Right lobe of liver (tissue), 6 donors: ENCODE measurements around the gene CGB3. TPM values are rescaled to one million over a fixed set of nuclear protein-coding genes. Genes with fewer than 3 reads are reported as not detected.

Source experiments
- ATAC-seq, 4 donors: fragments of 200-7000 bp; cut with Tn5 transposase; one replicate each; pipeline ENCODE4 v1.9.1; 2020; ENCODE audit warnings: mild to moderate bottlenecking in 4 of 4, moderate library complexity in 4 of 4
- DNase-seq, 3 donors: peaks; one replicate each; pipeline ENCODE4 v3.0.0-alpha.2; 2020
- H3K27ac ChIP-seq, 3 donors: fragments of 200-600 bp; one replicate each; pipeline ENCODE4 v1.8.0; 2022
- H3K27me3 ChIP-seq, 2 donors: fragments of 200-600 bp; one replicate each; pipeline ENCODE4 v1.8.0; 2022
- H3K36me3 ChIP-seq, 4 donors: fragments of 200-600 bp; sonication (generic) in 1 of 4; one replicate each; pipeline versions ENCODE4 v1.5.1 to v1.8.0; 2017 to 2022; ENCODE audit warnings: control low read depth in 1 of 4
- H3K4me1 ChIP-seq, 4 donors: fragments of 200-600 bp; sonication (generic) in 1 of 4; one replicate each; pipeline versions ENCODE4 v1.5.1 to v1.8.0; 2017 to 2022; ENCODE audit warnings: control low read depth in 1 of 4
- H3K4me3 ChIP-seq, 3 donors: fragments of 200-600 bp; one replicate each; pipeline ENCODE4 v1.8.0; 2022
- H3K9me3 ChIP-seq, 4 donors: fragments of 200-600 bp; sonication (generic) in 1 of 4; one replicate each; pipeline versions ENCODE4 v1.5.1 to v1.8.0; 2017 to 2022; ENCODE audit warnings: control low read depth in 1 of 4
- POLR2A ChIP-seq: fragments of 450-650 bp; IDR thresholded peaks from one replicate; pipeline ENCODE4 v1.6.1; 2017; ENCODE audit warnings: antibody characterized with exemption, mild to moderate bottlenecking
- WGBS: methylation state at CpG from one replicate; pipeline ENCODE4 v1.1.6; 2018; ENCODE audit warnings: low coverage, low lambda C conversion rate; ENCODE audit not compliant: insufficient coverage; ENCODE audit errors: missing lambda C conversion rate; 5-methylcytosine and 5-hydroxymethylcytosine counted together
- intact Hi-C, 2 donors: fragments of 100-400 bp; cut with DNase I; formaldehyde crosslinking; loops; one replicate each; pipeline versions ENCODE4 v1.11.2 to v1.14.1; 2022
- total RNA-seq, 6 experiments: library from RNA; depleted of rRNA in 2 of 6; stranded (reverse); fragments of >200 nt in 2 of 6; fragmentation: NEBNext Ultra II Directional in 3 of 6; extraction: Animal tissue kit (Norgen Biotek cat#: 25700) in 3 of 6; gene quantifications; one replicate each; pipeline versions ENCODE4 v1.1.0 to v1.2.4, GENCODE V29; 2016 to 2023
- TF ChIP-seq, protein P1 (sequence below), 4 donors: fragments of 200-600 bp in 3 of 4; fragments of 450-650 bp in 1 of 4; IDR thresholded peaks; one replicate each; pipeline versions ENCODE4 v1.5.1 to v1.8.0; 2016 to 2022; ENCODE audit warnings: antibody characterized with exemption in 4 of 4, mild to moderate bottlenecking in 2 of 4
- donor health status: DM: no; HTN: yes; CAD: no.
- donor health status: DM: no; HTN: no; CAD: no.
- donor health status: DM: no; HTN: no; CAD: no.
- donor health status: DM: no; HTN: yes; CAD: no.
- donor health status: DM: no; HTN: yes; CAD: no.

The CGB3 gene
- total RNA-seq, 6 experiments from 2014 or later, result not detected

DNA sequence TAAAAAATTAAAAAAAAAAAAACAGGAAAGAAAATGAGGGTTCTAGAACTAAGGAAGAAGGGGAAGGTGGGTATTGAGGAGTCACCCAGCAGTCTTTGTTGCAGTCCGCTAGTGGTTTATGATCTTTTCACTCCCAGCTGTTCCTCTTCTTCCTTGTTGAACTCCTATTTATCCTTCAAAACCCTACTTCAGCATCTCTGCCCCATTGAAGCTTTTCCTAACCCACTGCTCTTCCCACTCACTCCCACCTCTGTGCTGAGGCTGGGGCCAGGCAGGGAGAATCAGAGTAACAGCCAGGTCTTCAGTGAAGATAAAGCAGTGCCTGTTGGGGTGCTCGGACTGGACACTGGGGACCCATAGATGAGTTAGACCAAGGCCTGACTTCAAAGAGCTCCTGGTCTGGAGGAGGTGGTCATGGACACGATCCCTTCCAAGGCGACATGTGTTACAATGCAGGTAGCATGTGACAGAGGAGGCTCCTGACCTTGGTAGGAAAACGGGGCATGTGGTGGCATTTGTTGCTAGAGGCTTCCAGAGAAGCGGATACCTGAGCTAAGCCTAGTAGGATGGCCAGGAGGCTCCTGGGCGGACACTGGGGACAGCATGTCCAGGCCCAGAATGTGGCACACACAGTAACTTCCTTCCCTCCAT is 19.0 kb downstream of the CGB3 start:
- H3K4me3 ChIP-seq, result no peak overlapping the region
- H3K4me1 ChIP-seq, result no peaks in the 10 kb centered on the region
- no peaks in the 10 kb centered on the region for H3K9me3 ChIP-seq
- ATAC-seq (no peak), DNase-seq (no peak)
- peaks cover 0 to 42% (median 16%) of the 10 kb centered on the region in 4 donors for H3K36me3 ChIP-seq
- H3K27ac ChIP-seq, result no peak overlapping the region
- no peaks in the 10 kb centered on the region for H3K27me3 ChIP-seq
- TF ChIP-seq, protein P1, sequence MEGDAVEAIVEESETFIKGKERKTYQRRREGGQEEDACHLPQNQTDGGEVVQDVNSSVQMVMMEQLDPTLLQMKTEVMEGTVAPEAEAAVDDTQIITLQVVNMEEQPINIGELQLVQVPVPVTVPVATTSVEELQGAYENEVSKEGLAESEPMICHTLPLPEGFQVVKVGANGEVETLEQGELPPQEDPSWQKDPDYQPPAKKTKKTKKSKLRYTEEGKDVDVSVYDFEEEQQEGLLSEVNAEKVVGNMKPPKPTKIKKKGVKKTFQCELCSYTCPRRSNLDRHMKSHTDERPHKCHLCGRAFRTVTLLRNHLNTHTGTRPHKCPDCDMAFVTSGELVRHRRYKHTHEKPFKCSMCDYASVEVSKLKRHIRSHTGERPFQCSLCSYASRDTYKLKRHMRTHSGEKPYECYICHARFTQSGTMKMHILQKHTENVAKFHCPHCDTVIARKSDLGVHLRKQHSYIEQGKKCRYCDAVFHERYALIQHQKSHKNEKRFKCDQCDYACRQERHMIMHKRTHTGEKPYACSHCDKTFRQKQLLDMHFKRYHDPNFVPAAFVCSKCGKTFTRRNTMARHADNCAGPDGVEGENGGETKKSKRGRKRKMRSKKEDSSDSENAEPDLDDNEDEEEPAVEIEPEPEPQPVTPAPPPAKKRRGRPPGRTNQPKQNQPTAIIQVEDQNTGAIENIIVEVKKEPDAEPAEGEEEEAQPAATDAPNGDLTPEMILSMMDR (IDR thresholded peaks at IDR 0.05), result no peak
- no peak for TF ChIP-seq POLR2A
- intact Hi-C loops, result no loop called here
- 96% methylated on average over 4 of the region's 7 CpGs for WGBS

DNA sequence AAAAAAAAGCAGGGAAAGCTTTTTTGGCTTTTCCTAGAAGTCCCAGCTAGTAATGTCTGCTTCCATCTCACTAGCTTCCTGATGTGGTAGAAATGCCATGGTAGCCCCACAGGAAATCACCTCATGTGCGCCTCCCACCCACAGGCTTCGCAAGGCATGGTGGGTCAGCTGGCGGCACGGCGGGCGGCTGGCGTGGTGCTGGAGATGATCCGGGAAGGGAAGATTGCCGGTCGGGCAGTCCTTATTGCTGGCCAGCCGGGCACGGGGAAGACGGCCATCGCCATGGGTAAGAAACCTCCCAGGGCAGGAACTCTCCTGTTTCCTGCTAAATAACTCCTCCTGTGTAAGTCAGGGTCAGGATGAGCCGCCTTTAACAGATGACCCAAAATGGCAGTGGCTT is 20.0 kb downstream of the CGB3 start:
- H3K9me3 ChIP-seq, result no peaks in the 10 kb centered on the region
- intact Hi-C loops, result no loop called here
- peaks cover 0 to 32% (median 15%) of the 10 kb centered on the region in 4 donors for H3K36me3 ChIP-seq
- 100% methylated on average over 1 of the region's 15 CpGs for WGBS
- ATAC-seq (no peak), DNase-seq (no peak)
- H3K4me1 ChIP-seq, result no peaks in the 10 kb centered on the region
- no peaks in the 10 kb centered on the region for H3K27me3 ChIP-seq
- no peak overlapping the region for H3K4me3 ChIP-seq
- no peak for TF ChIP-seq POLR2A
- TF ChIP-seq, protein P1 (IDR thresholded peaks at IDR 0.05), result no peak
- H3K27ac ChIP-seq, result no peak overlapping the region

DNA sequence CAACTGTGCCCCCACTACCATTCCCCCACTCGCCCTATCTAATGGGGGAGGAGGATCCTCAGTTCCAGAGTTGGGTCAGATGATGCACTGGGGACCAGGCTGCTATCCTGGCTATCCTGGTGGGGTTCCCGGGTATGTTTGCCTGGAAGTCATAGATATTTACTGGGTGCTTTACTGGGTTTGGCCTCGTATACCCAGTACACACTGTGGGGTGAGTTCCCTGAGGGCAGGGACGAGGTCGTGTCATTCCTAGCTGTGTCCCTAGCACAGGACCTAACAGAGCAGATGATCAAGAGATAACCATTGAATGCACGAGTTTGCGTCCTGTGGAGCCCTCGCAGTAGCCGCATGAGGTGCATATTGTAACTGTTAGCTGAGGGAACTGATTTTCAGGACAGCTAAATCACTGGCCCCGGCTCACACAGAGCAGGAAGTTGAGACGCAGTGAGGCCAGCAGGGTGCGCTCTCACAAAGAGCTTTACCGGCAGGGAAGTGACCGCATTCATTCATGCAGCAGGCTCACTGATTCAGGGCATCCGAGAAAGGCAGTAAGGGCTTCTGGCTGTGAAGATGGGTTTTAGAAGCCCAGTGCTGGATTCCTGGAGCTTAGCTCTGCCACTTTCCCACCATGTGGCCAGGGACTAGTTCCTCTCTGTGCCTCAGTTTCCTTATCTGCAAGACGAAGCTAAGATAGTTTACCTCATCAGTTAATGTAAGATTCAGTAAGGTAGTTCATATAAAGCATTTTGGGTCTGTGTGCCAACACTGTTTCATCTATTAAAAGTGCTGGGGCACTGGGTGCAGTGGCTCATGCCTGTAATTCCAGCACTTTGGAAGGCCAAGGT is 24.4 kb downstream of the CGB3 start:
- no peak overlapping the region for H3K27ac ChIP-seq
- WGBS, result 16% methylated on average over 5 of the region's 16 CpGs
- ATAC-seq, result peak; percentile 52 to 73 (median 58)
- TF ChIP-seq POLR2A, result no peak
- TF ChIP-seq, protein P1 (IDR thresholded peaks at IDR 0.05), result peak; percentile 34 to 58 (median 50)
- H3K4me1 ChIP-seq, result peaks cover 0 to 2% (median under 1%) of the 10 kb centered on the region in 4 donors
- no peaks in the 10 kb centered on the region for H3K27me3 ChIP-seq
- peaks cover 0 to 22% (median 5%) of the 10 kb centered on the region in 4 donors for H3K36me3 ChIP-seq
- H3K4me3 ChIP-seq, result no peak overlapping the region
- intact Hi-C loops, result no loop called here
- H3K9me3 ChIP-seq, result no peaks in the 10 kb centered on the region
- DNase-seq, result peak in 1 of 3 donors; percentile 51

DNA sequence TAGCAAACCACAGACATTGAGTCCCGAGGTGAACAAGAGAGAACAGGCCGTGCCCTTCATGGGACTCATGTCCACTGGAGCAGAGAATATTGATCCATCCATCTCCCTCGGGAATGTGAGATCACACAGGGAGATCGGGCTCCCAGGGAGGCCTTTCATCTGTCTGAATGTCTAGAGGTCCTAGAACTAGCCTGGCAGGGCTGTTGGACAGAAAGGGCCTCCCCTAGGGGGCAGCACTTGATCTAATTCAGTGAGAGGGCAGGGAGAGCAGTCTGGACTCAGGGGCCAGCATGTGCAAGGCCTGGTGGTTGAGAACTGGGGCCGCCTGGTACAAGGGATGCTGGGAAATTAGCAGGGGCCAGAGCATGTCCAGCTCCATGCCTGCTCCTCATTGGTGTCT is 26.2 kb downstream of the CGB3 start:
- no peaks in the 10 kb centered on the region for H3K9me3 ChIP-seq
- ATAC-seq (no peak), DNase-seq (peak in 1 of 3 donors; percentile 52)
- H3K27me3 ChIP-seq, result no peaks in the 10 kb centered on the region
- H3K4me1 ChIP-seq, result peaks cover 0 to 9% (median 6%) of the 10 kb centered on the region in 4 donors
- no CpG with 5 or more reads among the region's 5 CpGs for WGBS
- H3K4me3 ChIP-seq, result no peak overlapping the region
- no peak for TF ChIP-seq POLR2A
- TF ChIP-seq, protein P1 (IDR thresholded peaks at IDR 0.05), result peak in 3 of 4 donors; percentile 32 to 52 (median 36)
- H3K36me3 ChIP-seq, result peaks cover 0 to 6% (median 0%) of the 10 kb centered on the region in 4 donors
- no peak overlapping the region for H3K27ac ChIP-seq
- intact Hi-C loops, result no loop called here
